Uterus (tissue), 2 donors: Measurements from ENCODE around the gene IQSEC2.

ENCODE experiments used
- CTCF ChIP-seq, 4 experiments: fragments of 200-600 bp in 2 of 4; fragments of 450-650 bp in 2 of 4; sonication (generic) in 2 of 4; IDR thresholded peaks; one replicate each; pipeline ENCODE4 v1.5.1; 2016 to 2019; ENCODE audit warnings: antibody characterized with exemption in 4 of 4, mild to moderate bottlenecking in 2 of 4, moderate library complexity in 1 of 4
- POLR2A ChIP-seq, 2 donors: fragments of 450-650 bp; IDR thresholded peaks; one replicate each; pipeline ENCODE4 v1.6.1; 2016; ENCODE audit warnings: antibody characterized with exemption in 2 of 2, mild to moderate bottlenecking in 1 of 2, moderate library complexity in 1 of 2

- TF ChIP-seq CTCF (IDR thresholded peaks at IDR 0.05) = no peak
- no peak for TF ChIP-seq POLR2A (IDR thresholded peaks at IDR 0.05)
Observed at GRCh38 chrX:53285591-53285990, 4.2 kb upstream of the IQSEC2 start.
